ENCODE results near the gene IL2RA.

GRCh38 chr10:5971315-5971832 is 90.8 kb downstream of the IL2RA start:
- no peak for TF ChIP-seq EZH2phosphoT487 (conservative IDR thresholded peaks at IDR 0.05; ENCODE audit: low read length)
- TF ChIP-seq, protein P1, sequence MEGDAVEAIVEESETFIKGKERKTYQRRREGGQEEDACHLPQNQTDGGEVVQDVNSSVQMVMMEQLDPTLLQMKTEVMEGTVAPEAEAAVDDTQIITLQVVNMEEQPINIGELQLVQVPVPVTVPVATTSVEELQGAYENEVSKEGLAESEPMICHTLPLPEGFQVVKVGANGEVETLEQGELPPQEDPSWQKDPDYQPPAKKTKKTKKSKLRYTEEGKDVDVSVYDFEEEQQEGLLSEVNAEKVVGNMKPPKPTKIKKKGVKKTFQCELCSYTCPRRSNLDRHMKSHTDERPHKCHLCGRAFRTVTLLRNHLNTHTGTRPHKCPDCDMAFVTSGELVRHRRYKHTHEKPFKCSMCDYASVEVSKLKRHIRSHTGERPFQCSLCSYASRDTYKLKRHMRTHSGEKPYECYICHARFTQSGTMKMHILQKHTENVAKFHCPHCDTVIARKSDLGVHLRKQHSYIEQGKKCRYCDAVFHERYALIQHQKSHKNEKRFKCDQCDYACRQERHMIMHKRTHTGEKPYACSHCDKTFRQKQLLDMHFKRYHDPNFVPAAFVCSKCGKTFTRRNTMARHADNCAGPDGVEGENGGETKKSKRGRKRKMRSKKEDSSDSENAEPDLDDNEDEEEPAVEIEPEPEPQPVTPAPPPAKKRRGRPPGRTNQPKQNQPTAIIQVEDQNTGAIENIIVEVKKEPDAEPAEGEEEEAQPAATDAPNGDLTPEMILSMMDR (IDR thresholded peaks at IDR 0.05; ENCODE audit: insufficient read depth, low read length, poor library complexity, severe bottlenecking) = no peak
